Activated CD4-positive, alpha-beta T cell treated with anti-CD3 and anti-CD28 coated beads, Interleukin-2, amount 10 ng/mL, durations not matched to agents 7 days and 5 days (primary cell): Measurements from ENCODE around the gene PPP2R2B. TPM values are rescaled to one million over a fixed set of nuclear protein-coding genes. Genes with fewer than 3 reads are reported as not detected.

Experiments used
- CTCF ChIA-PET: fragments of 350-600 bp; sonication (Branson Sonifier 250); formaldehyde crosslinking; loops from one replicate; lab custom pipeline; 2021; ENCODE audit warnings: antibody characterized with exemption; lab: Charles Lee
- POLR2A ChIA-PET: fragments of 350-600 bp; sonication (Branson Sonifier 250); formaldehyde crosslinking; loops from one replicate; lab custom pipeline; 2021; ENCODE audit warnings: antibody characterized with exemption; lab: Charles Lee
- DNase-seq: peaks from one replicate; pipeline ENCODE4 v3.0.0-alpha.2; 2020
- H3K27ac Mint-ChIP-seq: one replicate; pipeline ENCODE4 v1.8.0; 2021; ENCODE audit warnings: mild to moderate bottlenecking, moderate library complexity, mixed read lengths
- H3K27me3 Mint-ChIP-seq: one replicate; pipeline ENCODE4 v1.8.0; 2021; ENCODE audit warnings: mixed read lengths
- H3K36me3 Mint-ChIP-seq: one replicate; pipeline ENCODE4 v1.8.0; 2021; ENCODE audit warnings: low read depth, mixed read lengths
- H3K4me1 Mint-ChIP-seq: one replicate; pipeline ENCODE4 v1.8.0; 2021; ENCODE audit warnings: mixed read lengths
- H3K4me3 Mint-ChIP-seq: one replicate; pipeline ENCODE4 v1.8.0; 2021; ENCODE audit warnings: mild to moderate bottlenecking, moderate library complexity, mixed read lengths
- H3K9me3 Mint-ChIP-seq: one replicate; pipeline ENCODE4 v1.8.0; 2021; ENCODE audit warnings: mixed read lengths
- total RNA-seq, 2 experiments: library from RNA; stranded (reverse); gene quantifications; one replicate each; pipeline ENCODE4 v1.2.3, GENCODE V29; 2021

PPP2R2B gene
- total RNA-seq, 2 experiments from 2014 or later: 1.8 TPM

DNA sequence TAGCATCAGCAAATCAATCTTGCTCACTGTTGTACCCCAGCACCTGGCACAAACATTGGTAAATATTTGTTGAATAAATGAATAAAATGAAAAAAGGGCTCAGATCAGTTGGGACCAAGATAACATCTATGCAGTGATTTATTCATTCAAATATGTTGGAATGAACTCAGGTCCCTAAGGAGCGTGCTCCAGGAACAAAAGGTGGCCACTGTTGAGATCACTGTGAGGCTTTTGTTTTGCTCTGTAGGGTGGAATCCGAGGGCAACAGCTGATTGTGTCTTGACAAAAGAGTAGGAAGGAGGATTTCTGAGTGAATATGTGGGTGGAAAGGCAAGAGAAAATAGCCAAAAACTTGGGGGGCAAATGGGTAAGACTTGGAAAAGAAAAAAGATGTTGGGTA, 89.7 kb downstream of the PPP2R2B start:
- no peak for DNase-seq
- H3K4me3 Mint-ChIP-seq: no peak overlapping the region
- ChIA-PET CTCF (no interaction called here), POLR2A (no interaction called here)
- no peak overlapping the region for H3K27ac Mint-ChIP-seq
- H3K36me3 Mint-ChIP-seq: no peaks in the 10 kb centered on the region
- peaks cover 7% of the 10 kb centered on the region for H3K4me1 Mint-ChIP-seq
- H3K27me3 Mint-ChIP-seq: no peaks in the 10 kb centered on the region
- H3K9me3 Mint-ChIP-seq: no peaks in the 10 kb centered on the region

DNA sequence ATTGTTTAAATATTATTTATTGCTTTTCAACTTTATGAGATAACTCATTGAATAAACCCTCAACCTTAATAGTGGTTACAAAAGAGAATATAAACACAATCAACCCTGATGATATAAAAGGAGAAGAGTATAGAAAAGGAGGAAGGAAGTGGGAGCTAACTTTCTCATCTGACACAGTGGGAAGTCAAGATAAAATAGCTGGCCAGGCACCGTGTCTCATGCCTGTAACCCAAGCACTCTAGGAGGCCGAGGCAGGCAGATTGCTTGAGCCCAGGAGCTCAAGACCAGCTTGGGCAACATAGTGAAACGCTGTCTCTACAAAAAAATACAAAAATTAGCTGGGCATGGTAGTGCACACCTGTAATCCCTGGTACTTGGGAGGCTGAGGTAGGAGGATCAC, 93.5 kb downstream of the PPP2R2B start:
- POLR2A ChIA-PET: no interaction called here
- Mint-ChIP-seq H3K9me3 (no peaks in the 10 kb centered on the region), H3K4me1 (no peaks in the 10 kb centered on the region), H3K36me3 (no peaks in the 10 kb centered on the region), H3K4me3 (no peak overlapping the region), H3K27me3 (peaks cover 1% of the 10 kb centered on the region), H3K27ac (no peak overlapping the region)
- no peak for DNase-seq
- CTCF ChIA-PET: interaction anchor here (0.8 to 1.2 kb wide), 2 partner anchors 9 to 18 kb away, joined by 3 read pairs; no protein-coding TSS in a partner anchor

DNA sequence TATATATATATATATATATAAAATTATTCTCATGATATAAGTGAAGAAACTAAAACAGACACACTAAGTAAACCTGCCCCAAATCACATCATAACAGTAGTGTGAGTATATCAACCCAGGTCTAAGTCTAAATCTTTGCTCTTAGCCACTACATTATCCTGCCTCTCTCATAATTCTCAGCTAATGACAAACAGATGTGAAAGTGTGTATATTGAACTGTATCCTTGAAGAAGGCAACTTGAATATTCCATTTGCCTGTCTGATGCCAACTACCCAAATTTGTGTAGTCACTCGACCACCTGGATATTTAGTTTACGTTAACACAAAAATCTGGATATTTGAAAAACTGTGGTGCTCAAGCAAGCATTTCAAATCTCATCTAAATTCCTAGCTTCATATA, 97.4 kb downstream of the PPP2R2B start:
- no peak for DNase-seq
- H3K36me3 Mint-ChIP-seq: no peaks in the 10 kb centered on the region
- no peaks in the 10 kb centered on the region for H3K4me1 Mint-ChIP-seq
- no peak overlapping the region for H3K27ac Mint-ChIP-seq
- no peaks in the 10 kb centered on the region for H3K9me3 Mint-ChIP-seq
- ChIA-PET CTCF (no interaction called here), POLR2A (no interaction called here)
- H3K4me3 Mint-ChIP-seq: no peak overlapping the region
- peaks cover 1% of the 10 kb centered on the region for H3K27me3 Mint-ChIP-seq

DNA sequence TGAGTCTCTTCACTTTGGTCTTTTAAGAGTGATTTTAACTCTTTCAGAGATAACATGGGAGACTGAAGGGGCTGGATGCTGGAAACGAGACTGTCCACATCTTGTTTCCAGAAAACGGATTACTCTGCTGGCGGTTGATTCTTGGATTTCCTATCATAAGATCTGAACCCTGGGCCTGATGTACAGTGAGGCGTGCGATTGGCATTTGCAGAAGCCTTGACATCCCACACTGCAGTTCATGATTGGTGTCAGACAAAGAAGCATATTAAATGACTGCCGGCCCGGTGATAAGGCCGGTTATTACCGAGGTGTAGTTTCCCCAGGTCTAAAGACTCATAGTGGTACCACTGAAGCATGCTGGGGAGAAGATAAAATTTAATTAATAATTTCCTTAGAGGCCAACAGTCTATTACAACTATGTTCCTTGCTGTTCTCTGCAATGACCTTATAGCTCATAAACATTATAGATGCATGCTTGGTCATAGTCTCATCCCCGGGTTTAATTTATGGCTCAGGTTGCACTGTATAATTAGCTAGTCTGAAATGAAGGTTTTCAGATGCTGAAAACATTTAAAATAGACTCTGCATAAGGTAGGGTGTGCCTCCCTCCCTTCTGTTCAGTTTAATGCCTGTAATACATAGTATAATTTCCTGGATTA, 99.2 kb downstream of the PPP2R2B start:
- no peaks in the 10 kb centered on the region for H3K4me1 Mint-ChIP-seq
- no peaks in the 10 kb centered on the region for H3K9me3 Mint-ChIP-seq
- no peak for DNase-seq
- peaks cover 1% of the 10 kb centered on the region for H3K27me3 Mint-ChIP-seq
- H3K36me3 Mint-ChIP-seq: no peaks in the 10 kb centered on the region
- CTCF ChIA-PET: no interaction called here
- POLR2A ChIA-PET: no interaction called here
- no peak overlapping the region for H3K27ac Mint-ChIP-seq
- H3K4me3 Mint-ChIP-seq: no peak overlapping the region

DNA sequence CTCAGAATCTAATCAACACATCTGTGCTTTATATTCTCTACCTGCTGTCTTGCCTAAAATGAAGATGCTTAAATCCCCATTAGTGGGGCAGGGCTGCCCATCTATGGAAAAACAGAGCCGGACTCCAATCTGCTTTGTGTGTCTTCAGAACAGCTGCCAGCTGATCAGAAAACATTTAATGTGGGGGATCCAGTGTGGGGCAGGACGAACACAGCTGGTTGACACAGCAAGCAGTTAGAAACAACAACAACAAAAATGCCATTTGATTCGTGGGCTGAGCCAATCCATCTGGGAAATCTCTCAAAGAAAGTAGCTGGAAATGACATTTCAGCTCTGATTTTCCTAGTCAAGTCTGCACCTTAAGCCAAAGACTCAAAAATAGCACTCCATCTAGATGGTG, 99.8 kb downstream of the PPP2R2B start:
- H3K27ac Mint-ChIP-seq: no peak overlapping the region
- ChIA-PET POLR2A (no interaction called here), CTCF (no interaction called here)
- peaks cover 1% of the 10 kb centered on the region for H3K27me3 Mint-ChIP-seq
- no peak for DNase-seq
- H3K4me1 Mint-ChIP-seq: no peaks in the 10 kb centered on the region
- H3K4me3 Mint-ChIP-seq: no peak overlapping the region
- H3K9me3 Mint-ChIP-seq: no peaks in the 10 kb centered on the region
- H3K36me3 Mint-ChIP-seq: no peaks in the 10 kb centered on the region

DNA sequence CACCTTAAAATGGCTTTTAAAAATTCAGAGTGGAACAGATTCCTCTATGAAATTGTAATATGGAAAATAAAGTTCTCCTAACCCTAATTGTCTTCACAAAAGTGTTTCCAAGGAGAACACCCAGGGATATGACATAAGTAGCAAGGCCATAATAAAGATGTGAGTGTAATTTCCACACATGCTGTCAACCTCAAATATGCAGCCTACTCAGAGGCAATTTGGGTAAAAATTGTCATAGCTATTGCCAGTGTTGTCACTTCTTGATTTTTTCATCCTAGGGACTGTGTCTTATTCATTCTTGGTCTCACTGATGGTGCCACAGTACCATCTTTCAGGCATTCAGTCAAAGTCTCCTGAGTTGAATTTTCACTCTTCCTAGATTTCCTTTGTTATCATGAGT, 100.3 kb downstream of the PPP2R2B start:
- no peaks in the 10 kb centered on the region for H3K9me3 Mint-ChIP-seq
- no peaks in the 10 kb centered on the region for H3K36me3 Mint-ChIP-seq
- ChIA-PET POLR2A (no interaction called here), CTCF (interaction anchor here (0.8 kb wide), 1 partner anchor 27 kb away, joined by 3 read pairs; no protein-coding TSS in a partner anchor)
- H3K27me3 Mint-ChIP-seq: peaks cover 1% of the 10 kb centered on the region
- no peaks in the 10 kb centered on the region for H3K4me1 Mint-ChIP-seq
- DNase-seq: no peak
- H3K4me3 Mint-ChIP-seq: no peak overlapping the region
- H3K27ac Mint-ChIP-seq: no peak overlapping the region

DNA sequence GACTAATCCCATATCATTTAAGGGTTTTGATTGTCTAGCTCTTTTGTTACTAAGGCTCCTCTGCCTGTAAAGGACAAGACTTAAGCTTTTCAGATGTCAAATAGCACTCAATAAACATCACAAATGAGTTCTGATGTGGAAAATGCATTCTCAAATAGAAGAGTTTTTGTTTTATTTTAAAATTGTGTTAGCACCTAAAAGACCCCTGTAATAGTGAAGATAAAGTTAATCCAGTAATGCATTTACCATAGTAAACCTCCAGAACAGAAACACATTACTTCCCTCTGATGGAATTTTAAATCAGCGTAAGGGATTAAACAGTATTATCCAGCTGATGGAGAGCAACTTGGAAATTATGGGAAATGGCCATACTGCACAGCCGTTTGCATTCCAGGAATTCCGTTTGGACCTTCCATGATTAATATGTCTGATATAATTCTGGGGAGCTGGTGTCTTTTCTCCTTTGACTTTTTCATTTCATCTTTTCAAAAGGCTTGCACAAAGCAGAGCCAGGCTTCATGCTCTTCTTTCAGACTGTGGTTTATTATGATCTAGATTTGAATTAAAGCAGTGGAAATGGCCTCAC, 105.6 kb downstream of the PPP2R2B start:
- CTCF ChIA-PET: no interaction called here
- DNase-seq: no peak
- H3K36me3 Mint-ChIP-seq: no peaks in the 10 kb centered on the region
- no peaks in the 10 kb centered on the region for H3K27me3 Mint-ChIP-seq
- H3K4me3 Mint-ChIP-seq: no peak overlapping the region
- no peak overlapping the region for H3K27ac Mint-ChIP-seq
- no peaks in the 10 kb centered on the region for H3K4me1 Mint-ChIP-seq
- H3K9me3 Mint-ChIP-seq: no peaks in the 10 kb centered on the region
- POLR2A ChIA-PET: no interaction called here

DNA sequence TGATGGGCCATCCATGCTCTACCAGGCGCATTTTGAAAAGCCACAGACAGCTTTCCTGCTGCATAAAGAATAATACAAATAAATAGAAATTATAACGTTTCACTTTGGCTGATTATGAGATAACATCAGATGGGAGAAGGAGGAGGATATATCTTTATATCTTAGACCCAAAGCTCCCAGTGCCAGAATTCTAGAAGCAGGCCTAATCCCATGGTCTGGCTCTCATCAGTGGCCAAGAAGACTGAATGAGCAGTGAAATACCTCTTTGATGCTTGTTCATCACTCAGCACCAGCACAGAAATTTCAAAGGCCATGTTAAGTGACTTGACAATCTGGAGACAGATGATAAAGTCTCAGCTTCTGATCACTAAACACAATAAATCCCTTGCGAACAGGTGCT, 107.6 kb downstream of the PPP2R2B start:
- Mint-ChIP-seq H3K27ac (no peak overlapping the region), H3K4me3 (no peak overlapping the region), H3K4me1 (no peaks in the 10 kb centered on the region), H3K27me3 (no peaks in the 10 kb centered on the region), H3K36me3 (no peaks in the 10 kb centered on the region), H3K9me3 (no peaks in the 10 kb centered on the region)
- ChIA-PET CTCF (no interaction called here), POLR2A (no interaction called here)
- no peak for DNase-seq

DNA sequence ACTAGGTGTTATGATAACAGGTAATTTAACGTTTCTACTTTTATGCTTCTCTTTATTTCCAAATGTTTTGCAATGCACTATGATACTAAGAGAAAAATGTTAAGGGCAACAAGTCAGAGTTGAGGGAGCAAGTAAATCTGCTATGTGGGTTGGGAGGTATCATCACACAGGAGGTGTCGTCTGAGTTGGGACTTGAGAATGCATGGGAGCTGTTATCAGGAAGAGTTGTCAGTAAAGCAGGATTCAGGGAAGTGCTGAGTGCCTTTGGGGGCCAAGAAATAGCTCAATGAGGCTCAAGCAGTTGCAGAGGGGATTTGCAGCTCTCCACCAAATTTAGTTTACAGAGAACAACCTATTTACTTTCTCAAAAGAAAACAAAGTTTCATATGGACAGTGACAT, 108.0 kb downstream of the PPP2R2B start:
- no peaks in the 10 kb centered on the region for H3K27me3 Mint-ChIP-seq
- H3K36me3 Mint-ChIP-seq: no peaks in the 10 kb centered on the region
- H3K4me3 Mint-ChIP-seq: no peak overlapping the region
- ChIA-PET POLR2A (no interaction called here), CTCF (no interaction called here)
- H3K27ac Mint-ChIP-seq: no peak overlapping the region
- H3K9me3 Mint-ChIP-seq: no peaks in the 10 kb centered on the region
- H3K4me1 Mint-ChIP-seq: peaks cover 2% of the 10 kb centered on the region
- DNase-seq: no peak

DNA sequence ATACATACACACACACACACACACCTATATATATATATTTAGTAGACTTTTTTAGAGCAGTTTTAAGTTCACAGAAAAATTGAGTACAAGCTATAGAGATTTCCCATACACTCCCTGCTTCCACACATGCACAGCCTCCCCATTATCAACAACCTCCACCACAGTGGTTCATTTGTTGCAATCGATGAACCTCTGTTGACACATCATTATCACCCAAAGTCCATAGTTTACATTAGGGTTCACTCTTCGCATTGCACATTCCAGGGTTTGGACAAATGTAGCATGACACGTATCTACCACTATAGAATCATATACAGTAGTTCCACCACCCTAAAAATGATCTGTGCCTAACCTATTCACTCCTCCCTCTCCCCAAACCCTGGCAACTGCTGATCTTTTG, 111.0 kb downstream of the PPP2R2B start:
- Mint-ChIP-seq H3K36me3 (no peaks in the 10 kb centered on the region), H3K4me1 (peaks cover 5% of the 10 kb centered on the region), H3K27ac (no peak overlapping the region), H3K9me3 (no peaks in the 10 kb centered on the region), H3K27me3 (no peaks in the 10 kb centered on the region), H3K4me3 (no peak overlapping the region)
- CTCF ChIA-PET: interaction anchor here (0.7 to 1.0 kb wide), 2 partner anchors 18 to 81 kb away, joined by 3 to 4 read pairs; no protein-coding TSS in a partner anchor
- POLR2A ChIA-PET: no interaction called here
- DNase-seq: no peak

DNA sequence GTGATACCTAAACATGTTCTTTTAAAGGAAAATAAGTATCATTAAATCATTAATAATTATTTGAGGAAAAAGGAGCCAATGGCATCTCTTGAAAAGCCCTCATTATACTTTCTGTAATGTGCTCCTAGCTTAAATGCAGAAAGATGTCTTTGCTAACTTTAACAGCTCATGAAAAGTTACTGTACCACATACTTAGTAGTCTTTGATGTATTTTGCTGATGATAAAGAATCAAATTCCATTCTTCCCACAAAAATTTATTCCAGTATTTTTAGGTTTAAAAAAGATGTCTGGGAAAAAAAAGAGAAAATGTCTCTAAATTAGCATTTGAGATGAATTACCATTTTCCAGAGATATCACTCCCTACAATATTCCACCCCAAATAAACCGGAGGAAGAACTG, 112.5 kb downstream of the PPP2R2B start:
- Mint-ChIP-seq H3K9me3 (no peaks in the 10 kb centered on the region), H3K4me3 (no peak overlapping the region)
- CTCF ChIA-PET: interaction anchor here (1.7 kb wide), 1 partner anchor 32 kb away, joined by 4 read pairs; no protein-coding TSS in a partner anchor

DNA sequence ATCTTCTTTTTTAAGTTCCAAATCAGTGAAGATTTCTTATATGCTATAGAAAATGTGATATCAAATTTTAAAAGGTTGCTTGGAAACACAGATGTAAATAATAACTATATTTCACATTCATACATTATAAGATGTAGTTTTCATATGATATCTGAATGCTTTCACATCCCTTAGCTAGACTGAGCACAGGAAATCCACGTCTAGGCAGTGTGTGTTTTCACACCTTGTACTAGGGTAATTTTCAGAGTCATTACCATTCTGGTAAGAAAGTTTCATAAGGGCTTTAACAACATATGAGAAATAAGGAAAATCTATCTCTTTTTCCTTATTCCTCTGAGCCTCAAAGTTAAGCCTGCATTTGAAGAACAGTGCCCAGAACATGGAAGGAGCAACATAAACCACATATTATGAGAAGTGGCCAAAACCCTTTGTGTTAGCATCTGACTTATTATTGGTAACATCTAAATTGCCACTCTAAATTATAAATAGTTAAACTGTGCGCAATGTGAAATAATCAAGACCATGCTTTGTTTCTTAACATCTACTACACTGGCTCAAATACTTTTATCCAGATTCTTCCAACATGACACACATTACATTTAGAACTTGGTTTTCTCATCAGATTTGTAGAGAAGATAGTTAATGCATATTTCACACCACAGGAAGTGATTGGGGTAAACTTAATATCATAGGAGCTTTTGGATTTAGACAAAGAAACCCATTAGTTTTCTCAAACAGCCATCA, 113.3 kb downstream of the PPP2R2B start:
- CTCF ChIA-PET: interaction anchor here (1.7 kb wide), 1 partner anchor 33 kb away, joined by 4 read pairs; no protein-coding TSS in a partner anchor
- no peak for DNase-seq
- POLR2A ChIA-PET: no interaction called here
- Mint-ChIP-seq H3K4me1 (peaks cover 5% of the 10 kb centered on the region), H3K4me3 (no peak overlapping the region), H3K36me3 (no peaks in the 10 kb centered on the region), H3K27ac (no peak overlapping the region), H3K27me3 (no peaks in the 10 kb centered on the region), H3K9me3 (peaks cover 3% of the 10 kb centered on the region)

More for the DNA sequence above, 112.5 kb downstream of the PPP2R2B start:
- Mint-ChIP-seq H3K36me3 (no peaks in the 10 kb centered on the region), H3K27me3 (no peaks in the 10 kb centered on the region), H3K4me1 (peaks cover 5% of the 10 kb centered on the region), H3K27ac (no peak overlapping the region)
- DNase-seq: no peak
- POLR2A ChIA-PET: no interaction called here

DNA sequence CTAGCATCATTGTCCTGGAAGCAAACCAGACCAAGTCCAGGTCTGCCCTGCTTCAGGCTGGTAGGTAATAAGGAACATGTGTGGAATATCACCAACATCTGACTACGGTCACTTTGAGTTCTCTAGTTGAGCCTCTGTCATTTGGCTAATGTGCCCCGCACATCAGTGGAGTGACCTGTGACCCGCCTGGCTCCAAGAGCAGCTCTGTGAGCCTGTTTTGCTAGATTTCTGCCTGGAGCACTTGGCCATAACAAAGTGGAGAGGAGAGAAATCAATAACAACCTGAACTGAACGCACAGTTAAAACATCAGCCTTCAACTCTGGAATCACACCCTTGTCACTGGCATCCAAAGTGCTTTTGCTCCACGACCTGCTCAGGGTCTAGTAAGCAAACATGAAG, 115.7 kb downstream of the PPP2R2B start:
- CTCF ChIA-PET: interaction anchor here (1.2 kb wide), 1 partner anchor 9 kb away, joined by 3 read pairs; no protein-coding TSS in a partner anchor

More for the DNA sequence above, 115.7 kb downstream of the PPP2R2B start:
- H3K4me1 Mint-ChIP-seq: peaks cover 12% of the 10 kb centered on the region
- no peak for DNase-seq
- POLR2A ChIA-PET: no interaction called here
- no peak overlapping the region for H3K4me3 Mint-ChIP-seq
- no peaks in the 10 kb centered on the region for H3K36me3 Mint-ChIP-seq
- peaks cover 3% of the 10 kb centered on the region for H3K9me3 Mint-ChIP-seq
- H3K27ac Mint-ChIP-seq: no peak overlapping the region
- no peaks in the 10 kb centered on the region for H3K27me3 Mint-ChIP-seq
